Activated CD8-positive, alpha-beta memory T cell treated with anti-CD3 and anti-CD28 coated beads, Interleukin-2, amount 10 ng/mL, durations not matched to agents 7 days and 5 days (primary cell): ENCODE results near the gene LTBP3. TPM values are rescaled to one million over a fixed set of nuclear protein-coding genes. Genes with fewer than 3 reads are reported as not detected.

Experiments used
- ATAC-seq: fragments of 150-1000 bp; cut with Tn5 transposase; one replicate; pipeline ENCODE4 v1.10.0; 2021; ENCODE audit warnings: moderate library complexity
- CTCF ChIA-PET: fragments of 350-600 bp; sonication (Branson Sonifier 250); formaldehyde crosslinking; loops from one replicate; lab custom pipeline; 2021; ENCODE audit warnings: antibody characterized with exemption; lab: Charles Lee
- DNase-seq: peaks from one replicate; pipeline ENCODE4 v3.0.0-alpha.2; 2020
- H3K27ac Mint-ChIP-seq: one replicate; pipeline ENCODE4 v1.8.0; 2021; ENCODE audit warnings: mild to moderate bottlenecking, mixed read lengths
- H3K27me3 Mint-ChIP-seq: one replicate; pipeline ENCODE4 v1.8.0; 2021; ENCODE audit warnings: mixed read lengths
- H3K36me3 Mint-ChIP-seq: one replicate; pipeline ENCODE4 v1.8.0; 2021; ENCODE audit warnings: mild to moderate bottlenecking, mixed read lengths
- H3K4me1 Mint-ChIP-seq: one replicate; pipeline ENCODE4 v1.8.0; 2021; ENCODE audit warnings: mixed read lengths
- H3K4me3 Mint-ChIP-seq: one replicate; pipeline ENCODE4 v1.8.0; 2021; ENCODE audit warnings: mild to moderate bottlenecking, moderate library complexity, mixed read lengths
- H3K9me3 Mint-ChIP-seq: one replicate; pipeline ENCODE4 v1.8.0; 2022; ENCODE audit warnings: low read depth, mixed read lengths
- total RNA-seq, 2 experiments: library from RNA; stranded (reverse); gene quantifications; one replicate each; pipeline ENCODE4 v1.2.3, GENCODE V29; 2021

LTBP3 gene
- total RNA-seq, 2 experiments from 2014 or later: 46.2 to 46.8 TPM

DNA sequence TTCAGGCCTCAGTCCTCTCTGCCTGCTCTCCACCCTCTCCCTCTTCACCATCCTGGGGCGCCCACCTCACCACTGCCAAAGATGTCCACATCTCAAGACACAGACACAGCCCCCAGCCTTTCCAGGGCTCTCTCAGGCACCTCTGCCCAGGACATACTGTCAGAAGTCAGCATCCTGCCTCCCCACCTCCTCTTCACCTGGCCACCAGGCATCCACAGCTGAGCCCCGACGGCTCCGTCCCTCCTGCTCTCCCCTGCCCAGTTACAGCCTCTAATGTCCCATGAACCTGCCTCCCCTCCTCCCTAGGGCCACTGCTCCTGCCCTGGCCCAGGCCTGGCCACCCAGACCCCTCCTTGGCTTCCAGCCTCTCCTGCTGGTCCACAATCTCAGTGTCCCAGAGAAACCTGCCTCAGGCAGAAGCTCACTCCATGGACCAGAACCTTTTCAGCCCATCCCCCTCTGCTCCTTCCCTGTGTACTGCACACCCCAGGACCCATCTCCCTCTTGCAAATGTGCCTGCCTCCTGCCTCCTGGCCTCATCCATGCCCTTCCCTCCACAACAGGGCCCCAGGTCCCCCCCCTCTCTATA lies 3.2 kb downstream of the LTBP3 start:
- no peak overlapping the region for H3K4me3 Mint-ChIP-seq
- peaks cover 59% of the 10 kb centered on the region for H3K4me1 Mint-ChIP-seq
- ATAC-seq: no peak
- DNase-seq: no peak
- CTCF ChIA-PET: interaction anchor here (3.4 to 19.4 kb wide), 2 partner anchors 11 to 14 kb away, joined by 18 to 388 read pairs; partner anchors contain the start of genes FAM89B, LTBP3 and ZNRD2
- peak overlapping the region; percentile 74 for H3K27ac Mint-ChIP-seq
- H3K36me3 Mint-ChIP-seq: peaks cover 11% of the 10 kb centered on the region
- H3K27me3 Mint-ChIP-seq: no peaks in the 10 kb centered on the region
- no peaks in the 10 kb centered on the region for H3K9me3 Mint-ChIP-seq

DNA sequence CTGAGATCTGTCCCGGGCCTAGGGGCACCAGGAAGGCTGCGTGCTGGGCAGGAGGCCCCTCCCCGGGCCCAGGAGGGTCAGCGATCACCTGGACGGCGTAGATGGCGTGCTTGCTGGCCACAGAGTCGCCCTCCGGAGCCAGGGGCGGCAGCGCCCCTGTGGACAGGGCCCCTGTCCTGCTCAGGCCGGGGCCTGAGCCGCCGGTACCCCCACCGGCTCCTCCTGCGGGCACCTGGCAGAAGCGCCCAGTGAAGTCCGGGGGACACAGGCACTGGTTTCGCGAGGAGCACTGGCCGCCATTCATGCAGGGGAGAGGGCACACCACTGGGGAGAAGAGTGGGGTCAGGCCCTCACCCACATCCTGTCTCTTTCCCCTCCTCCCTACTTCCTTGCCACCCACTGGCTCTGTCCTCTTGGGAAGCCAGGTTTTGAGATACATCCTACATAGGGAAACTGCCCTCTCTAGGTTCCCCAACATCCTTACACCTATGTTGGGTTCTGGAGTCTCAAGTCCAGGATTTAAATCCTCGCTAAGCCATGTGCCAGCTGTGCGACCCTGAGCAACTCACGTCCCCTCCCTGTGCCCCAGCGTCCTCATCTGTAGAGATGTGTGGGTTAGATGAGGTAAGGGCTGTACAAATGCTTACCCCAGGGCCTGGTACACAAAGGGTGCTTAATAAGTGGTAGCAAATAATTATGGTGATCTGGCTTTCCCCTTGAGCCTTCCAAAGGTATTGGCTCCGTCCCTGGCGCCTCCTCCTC lies 3.9 kb downstream of the LTBP3 start:
- no peak for DNase-seq

DNA sequence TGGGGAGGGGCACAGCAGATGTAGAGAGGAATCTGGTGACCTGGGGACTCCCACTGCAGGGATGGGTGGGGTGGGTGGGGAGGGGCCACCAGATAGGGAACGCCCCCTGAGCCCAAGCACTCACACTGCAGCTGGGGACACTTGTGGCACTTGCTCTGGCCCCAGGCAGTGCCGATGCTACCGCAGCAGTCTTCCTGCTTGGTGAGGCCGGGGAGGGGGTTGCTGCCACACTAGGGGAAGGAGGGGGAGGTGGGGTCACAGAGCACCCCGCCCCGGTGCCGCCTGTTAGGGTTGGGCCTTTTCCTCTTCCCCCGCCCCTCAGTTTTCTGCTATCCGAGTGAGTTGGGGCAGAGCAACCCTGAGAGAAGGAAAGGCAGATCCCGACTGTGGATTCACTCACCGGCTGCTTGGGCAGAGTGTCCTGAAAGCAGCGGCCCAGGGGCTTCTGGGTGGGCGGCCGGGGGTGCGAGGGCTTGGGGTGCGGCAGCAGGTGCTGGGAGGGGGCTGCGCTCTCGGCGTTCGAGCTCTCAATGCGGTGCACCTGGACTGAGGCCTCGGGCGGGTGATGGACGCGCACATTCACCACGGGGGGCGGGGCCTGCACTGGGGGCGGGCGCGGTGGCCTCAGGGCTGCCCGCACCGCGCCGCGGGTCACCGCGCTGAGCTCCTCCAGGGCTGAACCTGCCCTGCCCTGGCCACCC lies 4.7 kb downstream of the LTBP3 start:
- peak overlapping the region; percentile 22 for H3K27ac Mint-ChIP-seq
- H3K9me3 Mint-ChIP-seq: no peaks in the 10 kb centered on the region
- H3K4me3 Mint-ChIP-seq: no peak overlapping the region
- H3K27me3 Mint-ChIP-seq: no peaks in the 10 kb centered on the region
- peaks cover 61% of the 10 kb centered on the region for H3K4me1 Mint-ChIP-seq
- ATAC-seq (peak; percentile 73), DNase-seq (peak; percentile 88)
- CTCF ChIA-PET: interaction anchor here (3.6 to 19.4 kb wide), 3 partner anchors 12 to 35 kb away, joined by 12 to 388 read pairs (median 42); partner anchors contain the start of genes FAM89B, LTBP3 and ZNRD2
- peaks cover 16% of the 10 kb centered on the region for H3K36me3 Mint-ChIP-seq

More for the DNA sequence above, 3.9 kb downstream of the LTBP3 start:
- Mint-ChIP-seq H3K4me1 (peaks cover 58% of the 10 kb centered on the region), H3K27me3 (no peaks in the 10 kb centered on the region), H3K27ac (peak overlapping the region; percentile 74), H3K36me3 (peaks cover 14% of the 10 kb centered on the region), H3K4me3 (no peak overlapping the region), H3K9me3 (no peaks in the 10 kb centered on the region)
- CTCF ChIA-PET: interaction anchor here (3.4 to 19.4 kb wide), 3 partner anchors 12 to 34 kb away, joined by 12 to 388 read pairs (median 18); partner anchors contain the start of genes FAM89B, LTBP3 and ZNRD2
- no peak for ATAC-seq

DNA sequence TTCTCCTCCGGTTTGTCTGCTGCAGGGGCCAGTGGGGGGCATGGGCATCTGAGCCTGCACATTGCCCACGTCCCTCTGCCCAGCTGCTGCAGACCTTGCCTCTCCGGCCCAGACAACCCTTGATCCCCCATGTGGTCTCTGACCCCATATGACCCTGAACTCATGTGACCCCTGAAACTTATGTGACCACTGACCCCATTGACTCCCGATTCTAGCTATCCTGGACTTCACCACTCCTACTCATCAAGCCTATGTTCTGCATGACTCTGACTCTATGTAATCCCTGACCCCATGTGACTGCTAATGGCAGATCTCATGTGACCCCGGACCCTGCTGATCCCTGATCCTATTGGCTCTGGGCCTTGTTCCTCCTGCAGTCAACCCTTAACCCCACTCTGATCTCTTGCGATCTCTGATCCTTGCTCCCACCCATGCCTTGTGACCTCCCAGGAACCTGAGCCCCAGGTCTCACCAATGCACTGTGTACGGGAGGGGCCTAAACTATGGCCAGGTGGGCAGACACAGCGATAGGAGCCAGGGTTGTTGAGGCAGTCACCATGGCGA lies 5.7 kb downstream of the LTBP3 start:
- no peak overlapping the region for H3K4me3 Mint-ChIP-seq
- CTCF ChIA-PET: interaction anchor here (0.5 to 19.4 kb wide), 8 partner anchors 11 to 506 kb away, joined by 3 to 388 read pairs (median 6); partner anchors contain the start of genes FAM89B, LTBP3 and ZNRD2
- peaks cover 16% of the 10 kb centered on the region for H3K36me3 Mint-ChIP-seq
- DNase-seq (no peak), ATAC-seq (no peak)
- peaks cover 70% of the 10 kb centered on the region for H3K4me1 Mint-ChIP-seq
- no peaks in the 10 kb centered on the region for H3K27me3 Mint-ChIP-seq
- H3K27ac Mint-ChIP-seq: peak overlapping the region; percentile 58
- H3K9me3 Mint-ChIP-seq: no peaks in the 10 kb centered on the region

DNA sequence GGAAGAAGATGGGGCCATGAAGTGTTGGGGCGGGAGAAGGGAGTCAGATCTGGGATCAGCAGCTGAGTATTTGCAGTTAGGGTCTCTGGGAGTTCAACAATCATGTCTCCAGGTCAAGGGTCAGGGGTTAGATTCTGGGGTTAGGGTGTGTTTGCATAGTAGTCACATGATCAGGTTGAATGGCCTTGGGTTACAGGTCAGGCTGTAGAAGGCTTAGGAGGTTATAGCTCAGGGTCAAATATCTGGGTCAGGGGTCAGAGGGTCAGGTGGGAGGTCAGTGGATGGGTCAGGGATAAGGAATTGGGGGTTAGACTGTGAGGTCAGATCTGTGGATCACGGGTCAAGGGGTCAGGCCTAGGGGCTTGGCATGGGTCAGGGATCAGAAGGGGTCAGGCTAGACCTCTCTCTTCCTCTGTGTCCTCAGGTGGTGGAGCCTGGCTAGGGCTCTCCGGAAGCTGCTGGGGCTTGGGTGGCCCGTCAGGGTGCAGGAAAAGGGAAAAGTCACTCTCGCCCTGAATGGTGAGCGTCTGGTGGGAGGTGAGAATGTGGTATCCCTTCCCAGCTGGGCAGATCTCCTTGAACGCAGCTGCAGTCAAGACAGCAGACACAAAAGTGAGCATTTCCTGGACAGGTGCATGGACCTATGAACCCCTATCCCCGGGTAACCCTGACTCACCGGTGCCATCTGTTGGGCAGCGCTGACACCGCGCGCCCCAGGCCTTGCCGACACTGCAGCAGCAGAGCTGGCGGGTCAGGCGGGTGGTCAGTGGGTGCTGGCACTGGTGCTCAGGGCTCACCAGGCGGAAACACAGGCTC lies 6.4 kb downstream of the LTBP3 start:
- DNase-seq (peak; percentile 75), ATAC-seq (peak; percentile 56)
- Mint-ChIP-seq H3K4me3 (no peak overlapping the region), H3K27me3 (no peaks in the 10 kb centered on the region), H3K36me3 (peaks cover 16% of the 10 kb centered on the region), H3K9me3 (no peaks in the 10 kb centered on the region), H3K27ac (peak overlapping the region; percentile 58), H3K4me1 (peaks cover 68% of the 10 kb centered on the region)
- CTCF ChIA-PET: interaction anchor here (0.5 to 19.4 kb wide), 8 partner anchors 10 to 506 kb away, joined by 3 to 388 read pairs (median 6); partner anchors contain the start of genes FAM89B, LTBP3 and ZNRD2

DNA sequence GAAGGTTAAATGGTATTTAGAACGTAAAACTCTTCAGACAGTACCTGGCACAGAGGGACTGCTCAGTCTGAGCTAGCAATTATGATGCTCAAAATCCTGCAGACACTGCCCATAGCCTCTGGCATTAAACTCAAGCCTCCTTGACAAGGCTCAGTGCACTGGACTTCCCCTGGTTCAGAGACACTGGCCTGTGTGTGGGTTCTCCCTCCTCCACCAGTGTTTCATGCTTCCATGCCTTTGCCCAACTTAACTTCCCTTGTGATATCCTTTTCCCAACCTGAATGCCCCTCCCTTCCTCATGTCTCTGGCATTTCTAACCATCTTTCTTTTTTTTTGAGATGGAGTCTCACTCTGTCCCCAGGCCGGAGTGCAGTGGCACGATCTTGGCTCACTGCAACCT lies 9.1 kb downstream of the LTBP3 start:
- no peak overlapping the region for H3K27ac Mint-ChIP-seq
- no peaks in the 10 kb centered on the region for H3K27me3 Mint-ChIP-seq
- no peak for ATAC-seq
- H3K36me3 Mint-ChIP-seq: peaks cover 16% of the 10 kb centered on the region
- peaks cover 52% of the 10 kb centered on the region for H3K4me1 Mint-ChIP-seq
- H3K9me3 Mint-ChIP-seq: no peaks in the 10 kb centered on the region
- no peak for DNase-seq
- CTCF ChIA-PET: interaction anchor here (0.7 to 19.4 kb wide), 4 partner anchors 9 to 147 kb away, joined by 3 to 388 read pairs (median 6); partner anchors contain the start of genes FAM89B, LTBP3 and ZNRD2
- no peak overlapping the region for H3K4me3 Mint-ChIP-seq

DNA sequence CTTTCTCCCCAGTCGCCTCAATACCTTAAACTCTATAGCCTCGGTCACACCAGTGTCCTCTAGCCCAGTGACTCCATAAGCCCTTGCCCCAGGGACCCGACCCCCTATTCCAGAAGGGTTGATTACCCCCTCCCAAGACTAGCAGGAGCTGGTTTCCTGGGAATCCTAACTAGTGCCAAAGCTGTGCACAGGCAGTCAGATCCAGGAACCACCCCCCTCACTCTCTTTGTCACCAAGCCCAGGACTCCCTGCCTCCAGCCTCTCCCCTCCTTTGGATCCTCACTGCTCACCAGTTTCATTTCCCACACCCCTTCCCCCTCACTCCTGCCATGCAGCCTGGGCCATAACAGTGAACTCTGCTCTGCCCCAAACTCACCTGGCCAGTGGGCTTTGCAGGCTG lies 9.8 kb downstream of the LTBP3 start:
- Mint-ChIP-seq H3K27me3 (no peaks in the 10 kb centered on the region), H3K4me3 (no peak overlapping the region), H3K4me1 (peaks cover 50% of the 10 kb centered on the region), H3K36me3 (peaks cover 16% of the 10 kb centered on the region), H3K27ac (no peak overlapping the region), H3K9me3 (no peaks in the 10 kb centered on the region)
- ATAC-seq (no peak), DNase-seq (no peak)
- CTCF ChIA-PET: interaction anchor here (1.0 to 19.4 kb wide), 3 partner anchors 8 to 46 kb away, joined by 3 to 388 read pairs (median 6); partner anchors contain the start of genes FAM89B, LTBP3 and ZNRD2

DNA sequence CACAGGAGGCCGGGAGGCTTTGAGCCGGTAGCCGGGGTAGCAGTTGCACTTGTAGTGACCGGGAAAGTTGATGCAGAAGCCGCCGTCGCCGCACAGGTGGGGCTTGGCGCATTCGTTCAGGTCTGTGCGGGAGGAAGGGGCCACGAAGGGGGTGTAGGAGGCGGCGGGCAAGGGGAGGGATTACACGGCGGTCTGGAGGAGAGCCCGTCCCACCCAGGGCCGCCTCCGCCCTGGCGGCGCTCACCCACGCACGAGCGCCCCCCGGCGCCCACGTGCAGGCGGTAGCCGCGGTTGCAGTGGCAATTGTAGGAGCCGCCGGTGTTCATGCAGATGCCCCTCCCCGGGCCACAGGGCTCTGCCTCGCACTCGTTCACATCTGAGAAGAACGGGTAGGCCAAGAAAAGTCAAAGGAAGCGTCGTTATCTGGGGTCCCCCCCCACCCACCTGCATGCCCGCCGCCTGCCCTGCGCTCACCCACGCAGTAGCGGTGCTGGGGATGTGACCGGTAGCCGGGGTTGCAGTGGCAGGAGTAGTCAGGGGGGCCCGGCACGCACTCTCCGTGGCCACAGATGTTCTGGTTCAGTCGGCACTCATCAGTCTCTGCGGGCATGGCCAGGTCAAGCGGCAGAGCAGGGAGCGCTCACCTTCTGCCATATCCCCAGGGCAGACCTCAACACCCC lies 10.6 kb downstream of the LTBP3 start:
- no peaks in the 10 kb centered on the region for H3K9me3 Mint-ChIP-seq
- no peak overlapping the region for H3K4me3 Mint-ChIP-seq
- no peak for DNase-seq
- H3K27ac Mint-ChIP-seq: peak overlapping the region; percentile 23
- CTCF ChIA-PET: interaction anchor here (0.9 to 19.4 kb wide), 4 partner anchors 19 to 90 kb away, joined by 3 to 388 read pairs (median 106); partner anchors contain the start of genes FAM89B, KCNK7, LTBP3 and SIPA1
- no peak for ATAC-seq
- peaks cover 43% of the 10 kb centered on the region for H3K4me1 Mint-ChIP-seq
- H3K36me3 Mint-ChIP-seq: peaks cover 17% of the 10 kb centered on the region
- no peaks in the 10 kb centered on the region for H3K27me3 Mint-ChIP-seq

DNA sequence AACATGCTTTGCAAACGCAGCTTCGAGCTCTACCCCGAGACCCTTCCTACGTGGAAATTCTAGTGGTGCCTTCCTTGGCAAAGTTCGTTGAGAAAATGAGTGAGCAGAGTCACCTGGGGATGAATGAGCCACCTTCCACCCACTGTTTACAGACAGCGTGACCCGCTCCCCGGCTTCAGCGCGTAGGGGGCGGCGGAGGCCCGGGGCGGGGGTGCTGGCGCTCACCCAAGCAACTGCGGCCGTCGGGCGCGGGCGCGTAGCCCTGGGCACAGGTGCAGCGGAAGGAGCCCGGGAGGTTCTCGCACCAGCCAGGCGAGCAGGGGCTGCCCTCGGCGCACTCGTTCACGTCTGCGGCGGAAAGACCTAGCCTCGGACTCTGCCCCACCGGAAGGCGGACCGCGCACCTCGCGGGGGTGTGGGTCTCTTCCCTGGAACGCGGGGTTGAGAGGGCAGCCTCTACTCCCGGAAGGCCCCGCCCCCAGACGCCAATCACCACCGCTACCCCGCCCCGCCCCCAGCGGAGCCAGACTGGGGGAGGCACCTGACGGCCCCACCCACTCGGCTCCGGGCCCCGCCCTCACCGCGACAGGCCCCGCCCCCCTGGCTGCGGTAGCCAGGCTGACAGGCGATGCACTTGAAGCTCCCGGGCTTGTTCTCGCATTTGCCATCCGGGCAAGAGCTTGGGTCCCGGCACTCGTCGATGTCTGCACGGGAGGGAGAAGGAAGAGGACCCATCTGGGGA lies 11.8 kb downstream of the LTBP3 start:
- DNase-seq (peak; percentile 98), ATAC-seq (peak; percentile 92)
- H3K27ac Mint-ChIP-seq: peak overlapping the region; percentile 80
- H3K9me3 Mint-ChIP-seq: no peaks in the 10 kb centered on the region
- H3K27me3 Mint-ChIP-seq: no peaks in the 10 kb centered on the region
- H3K4me3 Mint-ChIP-seq: peak overlapping the region; percentile 67
- CTCF ChIA-PET: interaction anchor here (0.6 to 19.4 kb wide), 6 partner anchors 20 to 216 kb away, joined by 3 to 388 read pairs (median 4); partner anchors contain the start of genes FAM89B, KCNK7, LTBP3 and SIPA1
- H3K36me3 Mint-ChIP-seq: peaks cover 13% of the 10 kb centered on the region
- H3K4me1 Mint-ChIP-seq: peaks cover 34% of the 10 kb centered on the region

DNA sequence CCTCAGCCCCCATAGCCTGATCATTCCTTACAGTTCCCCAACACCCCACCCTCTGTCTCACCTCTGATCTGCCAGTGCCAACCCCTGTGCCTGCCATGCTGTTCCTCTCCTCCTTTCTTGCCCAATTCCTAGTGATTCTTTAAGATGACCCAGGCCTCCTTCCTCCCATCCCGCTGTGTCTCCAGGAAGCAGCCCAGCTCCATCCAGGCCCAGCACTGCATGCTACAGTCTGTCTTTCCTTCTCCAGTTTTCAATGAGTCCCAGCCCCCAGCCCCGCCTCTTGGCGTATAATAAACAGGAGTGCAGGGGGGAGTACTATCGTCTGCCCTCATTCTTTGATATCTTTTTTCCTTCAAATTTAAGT lies 12.3 kb downstream of the LTBP3 start:
- H3K27ac Mint-ChIP-seq: peak overlapping the region; percentile 37
- ATAC-seq (no peak), DNase-seq (no peak)
- H3K4me1 Mint-ChIP-seq: peaks cover 35% of the 10 kb centered on the region
- CTCF ChIA-PET: interaction anchor here (1.1 to 19.4 kb wide), 3 partner anchors 20 to 216 kb away, joined by 4 to 388 read pairs (median 209); partner anchors contain the start of genes FAM89B, KCNK7, LTBP3 and ZNRD2
- H3K4me3 Mint-ChIP-seq: peak overlapping the region; percentile 67
- peaks cover 10% of the 10 kb centered on the region for H3K36me3 Mint-ChIP-seq
- no peaks in the 10 kb centered on the region for H3K27me3 Mint-ChIP-seq
- H3K9me3 Mint-ChIP-seq: no peaks in the 10 kb centered on the region
